ENCODE results near the gene FAM136A. TPM values are rescaled to one million over a fixed set of nuclear protein-coding genes. Genes with fewer than 3 reads are reported as not detected.

FAM136A gene
- total RNA-seq, 2 donors from 2014 or later, result 26.2 to 31.1 TPM

GRCh38 chr2:70314640-70315039, 12.8 kb upstream of the FAM136A start:
- H3K27ac ChIP-seq, result no peak overlapping the region
- H3K4me1 ChIP-seq (replicated peaks), result no peaks in the 10 kb centered on the region
- DNase-seq (ENCODE audit: low spot score), result no peak
- intact Hi-C loops (cut with DNase I), result no loop called here
- no peak overlapping the region for H3K4me3 ChIP-seq
- no peaks in the 10 kb centered on the region for H3K9me3 ChIP-seq
- 95% methylated on average over 1 of the region's 1 CpG for WGBS
- TF ChIP-seq POLR2A (IDR thresholded peaks at IDR 0.05) (no peak), CTCF (IDR thresholded peaks at IDR 0.05) (no peak), POLR2AphosphoS5 (IDR thresholded peaks at IDR 0.05) (no peak)
- H3K36me3 ChIP-seq, result no peaks in the 10 kb centered on the region
- no peaks in the 10 kb centered on the region for H3K27me3 ChIP-seq (replicated peaks; ENCODE audit: insufficient read depth)

GRCh38 chr2:70312560-70312959, 10.7 kb upstream of the FAM136A start:
- no peak overlapping the region for H3K27ac ChIP-seq
- intact Hi-C loops (cut with DNase I), result no loop called here
- no peak overlapping the region for H3K4me3 ChIP-seq
- no peaks in the 10 kb centered on the region for H3K9me3 ChIP-seq
- no peaks in the 10 kb centered on the region for H3K36me3 ChIP-seq
- 57% methylated on average over 1 of the region's 1 CpG for WGBS
- TF ChIP-seq CTCF (IDR thresholded peaks at IDR 0.05), result no peak
- TF ChIP-seq POLR2AphosphoS5 (IDR thresholded peaks at IDR 0.05), result no peak
- TF ChIP-seq POLR2A (IDR thresholded peaks at IDR 0.05), result no peak
- no peak for DNase-seq (ENCODE audit: low spot score)
- no peaks in the 10 kb centered on the region for H3K27me3 ChIP-seq (replicated peaks; ENCODE audit: insufficient read depth)
- H3K4me1 ChIP-seq (replicated peaks), result no peaks in the 10 kb centered on the region

- TF ChIP-seq CTCF (IDR thresholded peaks at IDR 0.05), result no peak
- no peak for TF ChIP-seq POLR2A (IDR thresholded peaks at IDR 0.05)
- TF ChIP-seq POLR2AphosphoS5 (IDR thresholded peaks at IDR 0.05), result no peak
- no peaks in the 10 kb centered on the region for H3K9me3 ChIP-seq
- no peak overlapping the region for H3K27ac ChIP-seq
- H3K36me3 ChIP-seq, result no peaks in the 10 kb centered on the region
- DNase-seq (ENCODE audit: low spot score), result no peak
- H3K4me1 ChIP-seq (replicated peaks), result no peaks in the 10 kb centered on the region
- no peak overlapping the region for H3K4me3 ChIP-seq
- intact Hi-C loops (cut with DNase I), result no loop called here
- H3K27me3 ChIP-seq (replicated peaks; ENCODE audit: insufficient read depth), result no peaks in the 10 kb centered on the region
- 93% methylated on average over 3 of the region's 3 CpGs for WGBS
These were observed 9.0 kb upstream of the FAM136A start for GRCh38 chr2:70310899-70311298.

- H3K36me3 ChIP-seq, result no peaks in the 10 kb centered on the region
- no peak overlapping the region for H3K4me3 ChIP-seq
- peaks cover 3% of the 10 kb centered on the region for H3K4me1 ChIP-seq (replicated peaks)
- intact Hi-C loops (cut with DNase I), result loop anchor here (2.0 kb wide), 1 partner anchor 311 kb away; no protein-coding TSS in a partner anchor
- no peak for TF ChIP-seq CTCF (IDR thresholded peaks at IDR 0.05)
- TF ChIP-seq POLR2AphosphoS5 (IDR thresholded peaks at IDR 0.05), result no peak
- no peak for TF ChIP-seq POLR2A (IDR thresholded peaks at IDR 0.05)
- no peak overlapping the region for H3K27ac ChIP-seq
- no peaks in the 10 kb centered on the region for H3K9me3 ChIP-seq
- H3K27me3 ChIP-seq (replicated peaks; ENCODE audit: insufficient read depth), result no peaks in the 10 kb centered on the region
- WGBS, result 75% methylated on average over 3 of the region's 3 CpGs
- DNase-seq (ENCODE audit: low spot score), result no peak
These were observed 3.7 kb upstream of the FAM136A start for GRCh38 chr2:70305531-70305930.

GRCh38 chr2:70304498-70304897, 2.6 kb upstream of the FAM136A start:
- DNase-seq (ENCODE audit: low spot score), result no peak
- TF ChIP-seq POLR2A (IDR thresholded peaks at IDR 0.05), result no peak
- no peak for TF ChIP-seq POLR2AphosphoS5 (IDR thresholded peaks at IDR 0.05)
- TF ChIP-seq CTCF (IDR thresholded peaks at IDR 0.05), result no peak
- Histone ChIP-seq H3K27ac (no peak overlapping the region), H3K9me3 (no peaks in the 10 kb centered on the region), H3K27me3 (replicated peaks; ENCODE audit: insufficient read depth) (no peaks in the 10 kb centered on the region), H3K4me3 (no peak overlapping the region), H3K36me3 (no peaks in the 10 kb centered on the region), H3K4me1 (replicated peaks) (peaks cover 3% of the 10 kb centered on the region)
- 31% methylated on average over 4 of the region's 4 CpGs for WGBS
- intact Hi-C loops (cut with DNase I), result loop anchor here (2.0 kb wide), 1 partner anchor 312 kb away; no protein-coding TSS in a partner anchor

Measured in prostate gland (tissue), 2 donors.